K562 treated with DMSO at 1 percent for 12 hours (cell line): ENCODE results near the gene FERMT1. TPM values are rescaled to one million over a fixed set of nuclear protein-coding genes. Genes with fewer than 3 reads are reported as not detected.

Source experiments
- total RNA-seq: library from RNA; unstranded; fragments of 300-600 nt; gene quantifications from 2 replicates; pipeline ENCODE4 v1.2.3, GENCODE V29; 2022; ENCODE audit not compliant: insufficient read depth

The FERMT1 gene
- not detected in 2 replicates for total RNA-seq

GRCh38 chr20:6122873-6123648 lies at the start of gene FERMT1:
FERMT1 (minus strand) TSS chr20:6123030; CDS start chr20:6119554, 3,476 bp downstream.

DNA sequence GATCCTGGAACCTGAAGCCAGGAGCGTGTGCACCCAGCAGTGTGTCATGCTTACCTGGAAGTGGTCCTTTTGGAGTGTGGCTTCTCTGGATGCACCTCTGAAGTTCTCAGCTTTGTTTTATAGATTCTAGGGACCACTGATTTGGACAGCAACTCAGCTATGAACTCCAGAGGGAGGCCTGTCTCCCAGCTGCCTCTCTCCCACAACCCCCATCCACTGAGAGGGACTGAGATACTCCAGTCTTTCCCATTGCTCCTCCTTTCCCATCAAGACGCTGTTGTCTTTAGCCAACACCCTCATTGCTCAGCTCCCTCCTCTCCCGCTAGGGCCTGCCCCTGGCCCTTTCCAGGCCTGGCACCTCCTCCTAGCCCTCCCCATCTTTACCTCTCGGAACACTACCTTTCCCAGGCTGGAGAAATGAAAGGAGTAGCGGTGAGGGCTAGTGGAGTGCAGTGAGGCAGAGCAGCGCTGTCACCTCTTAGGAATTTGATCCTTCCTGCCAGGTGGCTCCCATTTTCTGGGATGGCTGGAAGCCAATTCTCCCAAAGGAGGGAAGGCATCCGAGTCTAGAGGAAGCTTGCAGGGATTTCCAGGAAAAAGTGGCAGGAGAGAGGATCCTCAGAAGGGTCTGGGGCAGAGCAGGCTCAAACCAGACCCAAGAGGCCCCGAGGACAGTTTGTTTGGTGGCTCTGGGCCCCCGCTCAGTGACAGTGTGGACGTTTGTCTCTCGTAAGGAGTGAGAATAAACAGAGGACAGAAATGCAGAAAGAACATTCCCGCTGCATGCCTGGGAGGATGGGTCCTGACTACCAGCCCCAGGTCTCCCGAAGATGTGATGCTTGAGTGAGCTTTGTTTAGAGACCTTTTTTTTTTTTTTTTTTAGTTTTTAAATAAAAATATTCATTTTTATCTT lies 68.8 kb downstream of the FERMT1 start, which contains the start of gene LRRN4:
Gene LRRN4, minus strand, starts transcription at position 285 of the 913 bp plus-strand sequence. CDS start 1,261 bp downstream, outside the sequence.

Other genes with a start within 250 kb of the FERMT1 start
- not detected in 2 replicates for gene CHGB, start 211.5 kb downstream of the FERMT1 start, total RNA-seq
- gene TRMT6, start 172.5 kb downstream of the FERMT1 start, total RNA-seq, result 5.1 and 6.7 TPM in 2 replicates
- gene MCM8, start 172.4 kb downstream of the FERMT1 start, total RNA-seq, result 5.0 and 19.1 TPM in 2 replicates
- gene CRLS1, start 116.9 kb downstream of the FERMT1 start, total RNA-seq, result 18.1 and 20.9 TPM in 2 replicates
- not detected in 2 replicates for gene LRRN4, start 69.0 kb downstream of the FERMT1 start, total RNA-seq